HEK293 (cell line): Measurements from ENCODE around the gene MTR.

Source experiments
- HOXC10 ChIP-seq: sonication (generic); formaldehyde crosslinking; IDR thresholded peaks from 2 replicates; pipeline ENCODE4 v1.8.1; 2023; ENCODE audit warnings: mild to moderate bottlenecking, missing genetic modification reagents
- KLF16 ChIP-seq: fragments of 450-650 bp; formaldehyde crosslinking; IDR thresholded peaks from 2 replicates; pipeline ENCODE4 v1.5.1; 2017; ENCODE audit warnings: missing biosample characterization, missing genetic modification characterization
- KLF7 ChIP-seq: fragments of 450-650 bp; formaldehyde crosslinking; IDR thresholded peaks from 2 replicates; pipeline ENCODE4 v1.5.1; 2016; ENCODE audit warnings: missing biosample characterization, missing genetic modification characterization, borderline replicate concordance
- SETDB1 ChIP-seq: IDR thresholded peaks from one replicate; pipeline ENCODE4 v1.6.1; 2017; ENCODE audit warnings: mild to moderate bottlenecking, low read length, moderate library complexity, mixed read lengths; ENCODE audit not compliant: insufficient read length
- ZNF24 ChIP-seq: fragments of 450-650 bp; formaldehyde crosslinking; IDR thresholded peaks from 2 replicates; pipeline ENCODE4 v1.5.1; 2016; ENCODE audit warnings: missing biosample characterization, missing genetic modification characterization
- ZNF311 ChIP-seq: fragments of 450-650 bp; formaldehyde crosslinking; IDR thresholded peaks from 2 replicates; pipeline ENCODE4 v1.5.1; 2017; ENCODE audit warnings: missing biosample characterization, missing genetic modification characterization, borderline replicate concordance
- ZNF571 ChIP-seq: fragments of 450-650 bp; formaldehyde crosslinking; IDR thresholded peaks from 2 replicates; pipeline ENCODE4 v1.5.0; 2017; ENCODE audit warnings: missing biosample characterization, missing genetic modification characterization
- ZSCAN30 ChIP-seq: fragments of 450-650 bp; IDR thresholded peaks from 2 replicates; pipeline ENCODE4 v1.5.1; 2018; ENCODE audit warnings: missing biosample characterization, mild to moderate bottlenecking, missing genetic modification characterization, moderate library complexity
- TF ChIP-seq, protein P1 (sequence below): fragments of 450-650 bp; formaldehyde crosslinking; IDR thresholded peaks from 2 replicates; pipeline ENCODE4 v1.5.1; 2016; ENCODE audit warnings: missing biosample characterization, missing genetic modification characterization
- TF ChIP-seq, protein P2 (sequence below): sonication (generic); formaldehyde crosslinking; IDR thresholded peaks from 2 replicates; pipeline ENCODE4 v1.8.1; 2022; ENCODE audit warnings: mild to moderate bottlenecking, moderate library complexity, missing genetic modification reagents
- TF ChIP-seq, protein P3 (sequence below): fragments of 450-650 bp; formaldehyde crosslinking; IDR thresholded peaks from 2 replicates; pipeline ENCODE4 v1.5.1; 2016; ENCODE audit warnings: missing biosample characterization, missing genetic modification characterization
- TF ChIP-seq, protein P4 (sequence below): fragments of 450-650 bp; formaldehyde crosslinking; IDR thresholded peaks from 2 replicates; pipeline ENCODE4 v1.5.1; 2016; ENCODE audit warnings: missing biosample characterization, missing genetic modification characterization, low read depth

DNA sequence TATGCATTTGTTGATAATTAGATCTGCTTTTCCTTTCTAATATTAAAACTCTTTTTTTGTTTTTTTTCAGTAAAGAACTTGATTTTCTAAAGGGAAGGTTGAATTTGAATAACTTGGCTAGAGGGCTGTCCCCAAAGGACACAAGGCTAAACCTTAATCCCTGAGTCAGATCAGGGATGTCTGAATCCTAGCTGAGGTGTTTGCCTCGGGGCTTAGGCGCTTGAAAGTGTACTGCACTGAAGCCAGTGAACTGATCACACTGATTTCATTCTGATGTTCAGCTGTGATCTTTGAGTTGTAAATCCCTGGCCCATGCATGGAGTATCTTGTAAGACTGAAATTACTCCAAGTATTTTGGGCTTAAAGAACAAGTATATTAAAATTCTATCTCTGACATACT is 42.8 kb downstream of the MTR start:
- TF ChIP-seq, protein P1, sequence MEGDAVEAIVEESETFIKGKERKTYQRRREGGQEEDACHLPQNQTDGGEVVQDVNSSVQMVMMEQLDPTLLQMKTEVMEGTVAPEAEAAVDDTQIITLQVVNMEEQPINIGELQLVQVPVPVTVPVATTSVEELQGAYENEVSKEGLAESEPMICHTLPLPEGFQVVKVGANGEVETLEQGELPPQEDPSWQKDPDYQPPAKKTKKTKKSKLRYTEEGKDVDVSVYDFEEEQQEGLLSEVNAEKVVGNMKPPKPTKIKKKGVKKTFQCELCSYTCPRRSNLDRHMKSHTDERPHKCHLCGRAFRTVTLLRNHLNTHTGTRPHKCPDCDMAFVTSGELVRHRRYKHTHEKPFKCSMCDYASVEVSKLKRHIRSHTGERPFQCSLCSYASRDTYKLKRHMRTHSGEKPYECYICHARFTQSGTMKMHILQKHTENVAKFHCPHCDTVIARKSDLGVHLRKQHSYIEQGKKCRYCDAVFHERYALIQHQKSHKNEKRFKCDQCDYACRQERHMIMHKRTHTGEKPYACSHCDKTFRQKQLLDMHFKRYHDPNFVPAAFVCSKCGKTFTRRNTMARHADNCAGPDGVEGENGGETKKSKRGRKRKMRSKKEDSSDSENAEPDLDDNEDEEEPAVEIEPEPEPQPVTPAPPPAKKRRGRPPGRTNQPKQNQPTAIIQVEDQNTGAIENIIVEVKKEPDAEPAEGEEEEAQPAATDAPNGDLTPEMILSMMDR (tag by site-specific recombination), result no peak
- TF ChIP-seq ZNF311 (no peak), SETDB1 (no peak), ZNF571 (tag by site-specific recombination) (no peak), ZNF24 (tag by site-specific recombination) (no peak), ZSCAN30 (no peak), HOXC10 (CRISPR knock-in tag) (no peak), KLF7 (tag by site-specific recombination) (no peak), KLF16 (tag by site-specific recombination) (no peak)
- TF ChIP-seq, protein P2, sequence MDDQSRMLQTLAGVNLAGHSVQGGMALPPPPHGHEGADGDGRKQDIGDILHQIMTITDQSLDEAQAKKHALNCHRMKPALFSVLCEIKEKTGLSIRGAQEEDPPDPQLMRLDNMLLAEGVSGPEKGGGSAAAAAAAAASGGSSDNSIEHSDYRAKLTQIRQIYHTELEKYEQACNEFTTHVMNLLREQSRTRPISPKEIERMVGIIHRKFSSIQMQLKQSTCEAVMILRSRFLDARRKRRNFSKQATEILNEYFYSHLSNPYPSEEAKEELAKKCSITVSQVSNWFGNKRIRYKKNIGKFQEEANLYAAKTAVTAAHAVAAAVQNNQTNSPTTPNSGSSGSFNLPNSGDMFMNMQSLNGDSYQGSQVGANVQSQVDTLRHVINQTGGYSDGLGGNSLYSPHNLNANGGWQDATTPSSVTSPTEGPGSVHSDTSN (CRISPR knock-in tag), result no peak
- TF ChIP-seq, protein P3, sequence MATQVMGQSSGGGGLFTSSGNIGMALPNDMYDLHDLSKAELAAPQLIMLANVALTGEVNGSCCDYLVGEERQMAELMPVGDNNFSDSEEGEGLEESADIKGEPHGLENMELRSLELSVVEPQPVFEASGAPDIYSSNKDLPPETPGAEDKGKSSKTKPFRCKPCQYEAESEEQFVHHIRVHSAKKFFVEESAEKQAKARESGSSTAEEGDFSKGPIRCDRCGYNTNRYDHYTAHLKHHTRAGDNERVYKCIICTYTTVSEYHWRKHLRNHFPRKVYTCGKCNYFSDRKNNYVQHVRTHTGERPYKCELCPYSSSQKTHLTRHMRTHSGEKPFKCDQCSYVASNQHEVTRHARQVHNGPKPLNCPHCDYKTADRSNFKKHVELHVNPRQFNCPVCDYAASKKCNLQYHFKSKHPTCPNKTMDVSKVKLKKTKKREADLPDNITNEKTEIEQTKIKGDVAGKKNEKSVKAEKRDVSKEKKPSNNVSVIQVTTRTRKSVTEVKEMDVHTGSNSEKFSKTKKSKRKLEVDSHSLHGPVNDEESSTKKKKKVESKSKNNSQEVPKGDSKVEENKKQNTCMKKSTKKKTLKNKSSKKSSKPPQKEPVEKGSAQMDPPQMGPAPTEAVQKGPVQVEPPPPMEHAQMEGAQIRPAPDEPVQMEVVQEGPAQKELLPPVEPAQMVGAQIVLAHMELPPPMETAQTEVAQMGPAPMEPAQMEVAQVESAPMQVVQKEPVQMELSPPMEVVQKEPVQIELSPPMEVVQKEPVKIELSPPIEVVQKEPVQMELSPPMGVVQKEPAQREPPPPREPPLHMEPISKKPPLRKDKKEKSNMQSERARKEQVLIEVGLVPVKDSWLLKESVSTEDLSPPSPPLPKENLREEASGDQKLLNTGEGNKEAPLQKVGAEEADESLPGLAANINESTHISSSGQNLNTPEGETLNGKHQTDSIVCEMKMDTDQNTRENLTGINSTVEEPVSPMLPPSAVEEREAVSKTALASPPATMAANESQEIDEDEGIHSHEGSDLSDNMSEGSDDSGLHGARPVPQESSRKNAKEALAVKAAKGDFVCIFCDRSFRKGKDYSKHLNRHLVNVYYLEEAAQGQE, result no peak
- TF ChIP-seq, protein P4, sequence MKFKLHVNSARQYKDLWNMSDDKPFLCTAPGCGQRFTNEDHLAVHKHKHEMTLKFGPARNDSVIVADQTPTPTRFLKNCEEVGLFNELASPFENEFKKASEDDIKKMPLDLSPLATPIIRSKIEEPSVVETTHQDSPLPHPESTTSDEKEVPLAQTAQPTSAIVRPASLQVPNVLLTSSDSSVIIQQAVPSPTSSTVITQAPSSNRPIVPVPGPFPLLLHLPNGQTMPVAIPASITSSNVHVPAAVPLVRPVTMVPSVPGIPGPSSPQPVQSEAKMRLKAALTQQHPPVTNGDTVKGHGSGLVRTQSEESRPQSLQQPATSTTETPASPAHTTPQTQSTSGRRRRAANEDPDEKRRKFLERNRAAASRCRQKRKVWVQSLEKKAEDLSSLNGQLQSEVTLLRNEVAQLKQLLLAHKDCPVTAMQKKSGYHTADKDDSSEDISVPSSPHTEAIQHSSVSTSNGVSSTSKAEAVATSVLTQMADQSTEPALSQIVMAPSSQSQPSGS (tag by site-specific recombination), result no peak
